DMS79 treated with DMSO at 0.1 percent for 48 hours (cell line): ENCODE measurements around the gene HBEGF.
A peak's percentile ranks its signal among the peaks of the same experiment; 100 is the strongest.

Experiments used
- DNase-seq: peaks from one replicate; lab custom pipeline; 2025; lab: John Stamatoyannopoulos, UW

The HBEGF gene, protein sequence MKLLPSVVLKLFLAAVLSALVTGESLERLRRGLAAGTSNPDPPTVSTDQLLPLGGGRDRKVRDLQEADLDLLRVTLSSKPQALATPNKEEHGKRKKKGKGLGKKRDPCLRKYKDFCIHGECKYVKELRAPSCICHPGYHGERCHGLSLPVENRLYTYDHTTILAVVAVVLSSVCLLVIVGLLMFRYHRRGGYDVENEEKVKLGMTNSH

DNA sequence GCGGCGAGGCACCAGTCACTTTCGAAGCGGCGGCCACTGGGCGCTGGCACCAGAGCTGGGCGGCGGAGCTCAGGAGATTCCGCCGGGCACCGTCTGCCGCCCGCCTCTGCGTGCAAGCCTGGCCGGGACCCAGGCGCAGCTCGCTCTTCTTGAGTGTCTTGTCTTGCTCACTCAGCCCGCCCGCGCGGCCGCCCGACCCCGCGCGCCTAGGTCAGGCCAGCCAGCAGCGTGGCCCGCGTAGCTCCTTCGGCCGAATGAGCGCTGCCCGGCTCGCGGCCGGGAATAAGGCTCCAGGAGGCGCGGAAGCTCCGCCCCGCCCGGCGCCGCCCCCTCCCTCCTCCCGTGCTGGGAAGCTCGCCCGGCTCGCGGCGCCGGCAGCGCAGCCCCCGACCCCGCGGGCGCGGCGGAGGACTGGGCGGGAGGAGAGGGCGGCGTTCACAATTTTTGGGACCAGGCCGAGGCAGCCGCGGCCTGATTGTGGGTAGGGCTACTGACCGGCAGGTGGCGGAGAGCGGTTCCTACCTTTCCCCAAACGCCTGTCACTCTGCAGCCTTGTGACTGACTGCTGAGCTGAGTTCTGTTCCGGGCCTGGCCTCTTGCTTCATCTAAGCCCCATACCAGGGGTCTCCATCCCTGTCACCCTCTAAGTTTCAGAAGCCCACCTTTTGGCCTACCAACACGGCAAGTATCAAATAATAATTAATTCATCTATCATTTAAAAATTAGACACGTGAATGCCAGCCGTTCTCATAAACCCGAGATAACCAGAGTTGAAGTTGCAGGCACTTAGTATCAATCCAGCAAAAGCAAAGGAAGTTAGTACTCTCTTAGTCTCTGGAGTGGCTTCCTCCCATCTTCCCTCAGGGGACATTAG, at the start of gene HBEGF:
Gene HBEGF, minus strand, starts transcription at position 256 of the 874 bp plus-strand sequence. CDS start 275 bp downstream, outside the sequence.
- peak; percentile 24 for DNase-seq

DNA sequence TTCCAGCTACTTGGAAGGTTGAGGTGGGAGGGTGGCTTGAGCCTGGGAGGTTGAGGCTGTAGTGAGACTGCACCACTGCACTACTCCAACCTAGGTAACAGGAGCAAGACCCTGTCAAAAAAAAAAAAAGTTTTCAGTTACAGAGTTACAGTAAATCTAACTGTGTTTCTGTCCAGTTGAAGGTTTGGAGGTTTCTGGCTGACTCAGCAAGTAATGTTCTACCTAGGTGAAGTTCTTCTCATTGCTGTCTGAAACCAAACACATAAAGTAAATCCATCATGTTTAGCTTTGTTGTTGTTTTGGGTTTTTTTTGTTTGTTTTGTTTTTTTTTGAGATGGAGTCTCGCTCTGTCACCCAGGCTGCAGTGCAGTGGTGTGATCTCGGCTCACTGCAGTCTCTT, 47.3 kb upstream of the HBEGF start:
- DNase-seq: no peak

DNA sequence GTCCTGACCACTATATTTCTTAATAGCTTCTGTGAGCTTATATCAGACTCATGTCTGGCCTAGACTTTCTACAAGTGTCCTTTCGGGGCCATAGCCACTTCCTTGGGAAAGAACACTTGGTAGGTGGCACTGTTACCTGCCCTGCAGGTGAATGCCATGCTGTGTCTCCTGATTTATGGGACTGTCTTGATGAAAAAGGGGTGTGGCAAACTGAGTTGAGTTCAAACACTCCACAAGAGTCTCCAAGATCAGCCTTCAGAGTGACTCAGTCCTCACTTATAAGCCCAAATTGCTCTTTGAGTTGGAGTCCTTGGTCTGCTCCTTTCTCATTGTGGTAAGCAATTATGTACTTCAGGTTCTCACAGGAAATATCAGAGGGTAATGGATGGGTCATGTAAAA, 45.3 kb upstream of the HBEGF start:
- DNase-seq: no peak

DNA sequence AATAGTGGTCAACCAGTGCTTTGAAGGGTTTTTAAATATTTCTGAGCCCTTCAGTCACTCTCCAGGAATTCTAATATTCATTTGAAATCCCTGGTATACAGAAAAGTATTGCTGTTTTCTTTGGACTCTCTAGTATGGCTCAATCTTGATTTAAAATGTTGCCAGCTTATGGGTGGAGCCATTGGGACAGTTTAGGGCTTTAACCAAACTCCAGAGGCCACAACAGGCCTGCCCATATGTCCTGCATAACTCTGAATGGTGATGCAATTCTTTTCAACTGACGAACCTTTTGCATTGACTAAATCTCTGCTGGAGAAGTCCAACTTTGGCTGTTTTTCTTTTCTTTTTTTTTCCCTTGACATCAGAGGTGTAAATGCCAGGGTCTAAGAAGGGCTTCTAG, 44.9 kb upstream of the HBEGF start:
- no peak for DNase-seq

DNA sequence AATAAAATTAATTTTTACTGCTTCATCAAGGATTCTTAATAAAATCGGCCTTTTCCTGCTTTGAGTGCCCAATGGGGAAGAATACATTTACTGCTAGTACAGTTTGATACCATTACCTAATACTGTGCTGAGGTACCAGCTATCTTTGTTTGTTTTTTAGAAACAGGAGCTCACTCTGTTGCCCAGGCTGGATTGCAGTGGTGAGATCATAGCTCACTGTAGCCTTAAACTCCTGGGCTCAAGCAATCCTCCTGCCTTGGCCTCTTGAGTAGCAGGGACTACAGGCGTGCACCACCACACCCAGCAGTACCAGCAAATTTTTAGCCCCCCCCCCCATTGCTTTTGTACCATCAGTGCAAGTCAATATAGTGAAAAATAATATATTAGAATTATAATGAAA, 41.6 kb upstream of the HBEGF start:
- no peak for DNase-seq

DNA sequence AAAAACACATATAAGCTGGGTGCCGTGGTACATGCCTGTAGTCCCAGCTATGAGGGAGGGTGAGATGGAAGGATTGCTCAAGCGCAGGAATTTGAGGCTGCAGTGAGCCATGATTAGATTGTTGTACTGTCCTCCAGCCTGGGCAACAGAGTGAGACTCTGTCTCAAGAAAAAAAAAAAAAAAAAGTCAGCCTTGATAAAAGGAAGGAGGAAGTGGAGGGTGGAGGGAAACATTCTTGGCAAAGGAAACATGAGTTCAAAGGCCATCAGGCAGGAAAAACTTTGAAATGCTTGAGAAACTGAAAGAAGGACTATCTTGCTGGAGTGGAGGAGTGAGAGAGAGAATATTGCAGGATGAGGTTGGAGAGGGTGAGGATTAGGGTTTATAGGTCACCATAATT, 36.9 kb upstream of the HBEGF start:
- DNase-seq: no peak

DNA sequence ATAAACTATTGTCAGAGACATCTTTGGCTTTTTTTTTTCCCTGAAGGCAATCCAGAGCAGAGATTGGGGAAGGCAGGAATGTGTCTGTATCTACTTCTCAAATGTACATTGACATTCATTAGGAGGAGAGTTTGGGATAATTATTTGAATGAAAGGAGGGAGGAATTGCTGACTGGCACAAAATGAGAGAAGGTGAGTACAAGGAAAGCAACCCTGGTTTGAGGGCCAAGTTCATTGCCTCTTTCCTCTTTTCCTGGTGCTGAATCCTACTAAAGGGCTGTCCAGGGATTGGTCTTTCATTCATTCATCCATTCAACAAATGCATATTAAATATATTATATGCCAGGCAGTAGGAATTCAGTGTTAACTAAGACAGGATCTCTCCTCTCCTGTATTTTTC, 36.5 kb upstream of the HBEGF start:
- no peak for DNase-seq

DNA sequence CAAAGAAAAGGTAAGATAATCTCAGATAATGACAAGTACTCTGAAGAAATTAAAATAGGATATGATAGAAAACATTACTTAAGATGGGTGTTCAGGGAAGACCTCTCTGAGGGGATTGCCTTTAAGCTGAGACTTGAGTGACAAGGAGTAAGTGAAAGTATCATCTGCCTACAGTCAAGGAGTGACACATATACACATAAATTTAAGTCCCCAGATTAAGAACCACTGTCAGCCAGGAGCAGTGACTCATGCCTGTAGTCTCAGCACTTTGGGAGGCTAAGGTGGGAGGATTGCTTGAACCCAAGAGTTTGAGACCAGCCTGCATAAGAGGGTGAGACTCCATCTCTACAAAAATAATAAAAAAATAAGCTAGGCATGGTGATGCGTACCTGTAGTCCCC, 35.6 kb upstream of the HBEGF start:
- DNase-seq: no peak

DNA sequence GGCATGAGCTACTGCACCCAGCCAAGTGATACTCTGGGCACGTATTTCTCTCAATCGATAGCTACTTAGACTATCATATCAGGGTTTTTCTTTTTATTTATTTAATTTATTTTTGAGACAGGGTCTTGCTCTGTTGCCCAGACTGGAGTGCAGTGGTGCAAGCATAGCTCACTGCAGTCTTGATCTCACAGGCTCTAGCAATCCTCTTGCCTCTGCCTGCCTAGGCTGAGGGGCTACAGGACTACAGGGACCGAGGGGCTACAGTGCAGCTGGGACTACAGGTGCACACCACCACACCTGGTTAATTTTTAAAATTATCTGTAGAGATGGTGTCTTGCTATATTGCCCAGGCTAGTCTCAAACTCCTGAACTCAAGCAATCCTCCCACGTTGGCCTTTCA, 34.9 kb upstream of the HBEGF start:
- no peak for DNase-seq

DNA sequence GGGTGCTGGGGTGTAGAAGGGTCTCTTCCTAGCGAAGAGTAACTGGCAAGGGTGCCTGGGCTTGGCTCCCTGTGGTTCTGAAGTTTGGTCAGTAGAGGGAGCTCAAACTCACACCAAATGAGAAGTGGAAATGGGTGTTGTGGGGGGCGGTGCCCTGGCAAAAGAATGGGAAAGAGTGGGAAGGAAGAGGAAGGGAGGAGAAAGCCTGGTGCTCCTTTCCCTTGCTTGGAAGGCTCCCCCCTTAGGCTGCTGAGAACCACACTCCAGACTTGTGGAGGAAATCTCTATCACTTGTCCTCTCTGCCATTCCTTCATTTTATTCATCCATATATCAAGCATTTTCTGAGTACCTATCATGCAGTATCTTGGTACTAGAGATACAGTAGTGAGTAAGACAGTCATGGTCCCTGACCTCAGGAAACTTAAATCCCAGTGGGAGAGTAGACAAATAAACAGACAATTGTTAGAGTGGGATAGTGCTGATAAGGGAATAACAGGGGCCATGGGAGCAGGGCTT, 26.6 kb upstream of the HBEGF start:
- peak; percentile 5 for DNase-seq

DNA sequence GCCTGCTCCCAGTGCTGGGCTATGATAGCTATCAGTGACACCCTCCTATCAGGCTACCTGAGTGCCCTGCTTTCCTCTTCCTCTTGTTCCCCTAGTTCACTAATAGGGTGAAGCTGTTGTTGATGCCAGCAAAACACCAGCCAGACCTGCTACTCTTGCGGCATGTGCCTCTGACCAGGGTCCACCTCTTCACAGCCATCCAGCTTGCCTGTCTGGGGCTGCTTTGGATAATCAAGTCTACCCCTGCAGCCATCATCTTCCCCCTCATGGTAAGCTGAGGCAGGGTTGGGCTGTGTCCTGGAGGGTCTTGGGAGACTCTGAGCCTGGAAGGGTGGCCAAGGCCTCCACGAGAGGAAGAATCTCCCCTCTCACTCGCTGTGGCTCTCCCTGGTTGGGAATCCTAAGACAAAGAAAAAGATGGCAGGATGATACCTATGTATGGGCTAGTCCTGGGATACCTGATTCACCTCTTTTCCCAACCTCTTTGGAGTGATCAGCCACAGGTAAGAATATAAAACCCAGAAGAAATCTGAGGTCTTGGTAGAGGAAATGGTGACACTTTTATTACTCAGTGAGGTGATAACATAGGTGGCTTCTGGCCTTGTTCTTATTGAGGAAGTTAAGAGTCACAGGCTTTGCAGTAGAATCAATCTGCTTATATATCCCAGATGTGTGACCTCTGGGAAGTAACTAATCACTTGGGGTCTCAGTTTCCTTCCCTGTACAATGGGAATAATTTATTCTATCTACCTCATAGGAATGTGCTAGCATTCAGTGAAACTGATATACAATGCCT, 25.2 kb upstream of the HBEGF start:
- no peak for DNase-seq

DNA sequence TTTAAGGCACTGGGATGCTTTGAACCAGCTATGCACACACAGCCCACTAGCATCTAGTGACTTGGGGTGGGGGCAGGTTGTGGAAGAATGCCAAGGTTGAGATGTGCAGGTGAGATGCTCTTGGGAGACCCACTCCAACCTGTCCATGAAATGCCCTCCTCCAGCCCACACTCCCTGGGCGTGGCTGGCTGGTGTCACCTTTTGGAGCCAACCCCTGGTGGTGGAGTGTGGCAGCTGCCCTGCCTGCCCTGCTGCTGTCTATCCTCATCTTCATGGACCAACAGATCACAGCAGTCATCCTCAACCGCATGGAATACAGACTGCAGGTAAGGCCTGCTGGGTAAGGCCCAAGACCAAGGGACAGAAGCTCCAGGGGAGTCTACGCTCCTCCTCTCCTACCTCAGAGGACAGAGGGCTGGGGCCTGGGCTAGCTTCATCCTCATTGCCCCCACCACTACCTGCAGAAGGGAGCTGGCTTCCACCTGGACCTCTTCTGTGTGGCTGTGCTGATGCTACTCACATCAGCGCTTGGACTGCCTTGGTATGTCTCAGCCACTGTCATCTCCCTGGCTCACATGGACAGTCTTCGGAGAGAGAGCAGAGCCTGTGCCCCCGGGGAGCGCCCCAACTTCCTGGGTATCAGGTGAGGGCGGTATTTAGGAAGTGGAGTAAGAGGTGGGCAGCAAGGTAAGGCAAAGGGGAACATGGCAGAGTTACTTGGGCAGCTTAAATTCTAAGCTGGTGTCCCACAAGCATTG, 21.0 kb upstream of the HBEGF start:
- DNase-seq: no peak

DNA sequence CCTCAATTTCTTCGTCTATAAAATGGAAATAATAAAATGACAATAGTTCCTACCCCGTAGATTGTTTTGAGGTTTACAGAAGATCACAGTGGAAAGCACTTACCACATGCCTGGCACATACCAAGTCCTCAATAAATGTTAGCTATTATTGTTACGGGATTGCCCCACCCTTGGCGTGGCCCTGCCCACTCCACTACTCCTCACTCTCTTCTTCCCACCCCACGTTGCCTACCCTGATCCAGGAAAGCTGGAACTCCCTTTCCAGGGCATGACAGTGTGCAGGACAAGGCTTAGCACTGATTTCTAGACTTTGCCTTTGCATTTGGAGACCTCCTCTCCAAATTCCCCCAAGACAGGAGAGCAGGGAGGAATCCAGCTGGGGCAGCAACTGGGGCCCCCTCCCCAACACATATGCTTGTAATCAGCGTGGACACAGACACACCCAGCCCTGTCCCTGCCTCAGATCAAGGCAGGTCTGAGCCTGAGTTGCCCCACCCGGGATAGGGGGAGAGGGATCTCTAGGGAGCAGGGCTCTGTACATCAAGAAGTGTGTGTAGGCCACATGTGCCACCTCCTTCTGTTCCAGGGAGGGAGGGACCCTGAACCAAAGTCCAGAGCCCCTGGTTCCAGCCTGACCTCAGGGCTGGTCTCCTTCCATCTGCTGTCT, 20.3 kb upstream of the HBEGF start:
- DNase-seq: no peak

DNA sequence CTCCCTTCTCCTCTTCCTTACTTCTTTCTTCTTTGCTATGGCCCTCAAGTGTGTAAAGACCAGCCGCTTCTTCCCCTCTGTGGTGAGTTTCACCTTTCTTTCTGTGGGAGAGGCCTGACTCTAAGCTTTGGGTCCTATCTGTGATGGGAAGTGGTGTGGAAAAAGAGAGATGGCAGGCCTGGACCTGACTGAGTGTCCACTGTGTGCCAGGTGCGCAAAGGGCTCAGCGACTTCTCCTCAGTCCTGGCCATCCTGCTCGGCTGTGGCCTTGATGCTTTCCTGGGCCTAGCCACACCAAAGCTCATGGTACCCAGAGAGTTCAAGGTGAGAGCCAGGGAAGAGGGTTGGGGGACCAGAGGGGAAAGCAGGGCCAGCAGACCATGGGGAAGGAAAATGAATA, 19.5 kb upstream of the HBEGF start:
- DNase-seq: no peak

DNA sequence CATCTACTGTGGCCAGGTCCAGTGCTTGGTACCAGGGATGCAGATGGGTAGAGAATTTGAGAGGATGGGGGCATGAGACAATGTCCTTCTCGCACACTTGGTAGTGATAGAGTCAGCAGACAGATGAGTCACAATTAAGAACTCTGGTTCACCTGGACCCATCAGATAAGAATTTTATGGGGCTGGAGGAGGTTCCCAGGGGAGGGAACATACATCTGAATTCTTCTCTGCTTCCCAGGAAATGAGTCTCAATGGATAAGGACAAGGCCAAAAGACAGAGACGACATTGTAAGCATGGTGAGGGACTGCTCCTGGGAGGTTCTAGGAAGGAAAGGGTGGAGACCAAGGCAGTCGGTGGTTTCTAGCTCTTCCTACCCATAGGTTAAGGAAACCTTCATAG, 18.9 kb upstream of the HBEGF start:
- no peak for DNase-seq

DNA sequence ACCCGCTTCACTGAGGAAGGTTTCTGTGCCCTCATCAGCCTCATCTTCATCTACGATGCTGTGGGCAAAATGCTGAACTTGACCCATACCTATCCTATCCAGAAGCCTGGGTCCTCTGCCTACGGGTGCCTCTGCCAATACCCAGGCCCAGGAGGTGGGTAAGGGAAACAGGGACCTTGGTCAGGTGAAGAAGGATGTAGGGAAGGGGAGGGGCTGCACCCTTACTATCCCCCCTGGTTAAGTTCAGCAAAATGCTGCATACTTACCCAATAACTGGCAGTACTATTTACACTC, 18.0 kb upstream of the HBEGF start:
- DNase-seq: no peak

DNA sequence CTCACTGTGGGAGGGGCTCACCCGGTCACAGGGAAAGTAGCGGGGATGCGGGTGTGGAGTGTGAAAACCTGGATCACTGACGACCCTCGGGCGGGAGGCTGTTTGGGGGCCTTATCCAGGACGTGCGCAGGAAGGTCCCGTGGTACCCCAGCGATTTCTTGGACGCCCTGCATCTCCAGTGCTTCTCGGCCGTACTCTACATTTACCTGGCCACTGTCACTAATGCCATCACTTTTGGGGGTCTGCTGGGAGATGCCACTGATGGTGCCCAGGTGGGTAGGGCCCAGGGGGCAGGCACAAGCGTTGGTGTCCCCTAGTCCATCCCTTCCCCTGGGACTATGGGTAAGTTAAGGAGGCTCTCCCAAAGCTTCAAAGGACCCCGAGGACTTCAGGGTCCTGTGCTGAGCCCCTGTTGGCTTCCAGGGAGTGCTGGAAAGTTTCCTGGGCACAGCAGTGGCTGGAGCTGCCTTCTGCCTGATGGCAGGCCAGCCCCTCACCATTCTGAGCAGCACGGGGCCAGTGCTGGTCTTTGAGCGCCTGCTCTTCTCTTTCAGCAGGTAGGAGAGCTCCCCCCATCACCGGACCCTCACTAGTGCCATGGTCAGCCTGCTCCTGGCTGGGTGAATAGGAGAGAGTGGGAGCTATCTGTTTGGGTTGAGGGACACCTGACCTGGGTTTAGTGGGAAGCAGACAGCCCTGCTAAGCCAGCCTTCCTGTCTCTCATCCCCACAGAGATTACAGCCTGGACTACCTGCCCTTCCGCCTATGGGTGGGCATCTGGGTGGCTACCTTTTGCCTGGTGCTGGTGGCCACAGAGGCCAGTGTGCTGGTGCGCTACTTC, 17.4 kb upstream of the HBEGF start:
- no peak for DNase-seq

DNA sequence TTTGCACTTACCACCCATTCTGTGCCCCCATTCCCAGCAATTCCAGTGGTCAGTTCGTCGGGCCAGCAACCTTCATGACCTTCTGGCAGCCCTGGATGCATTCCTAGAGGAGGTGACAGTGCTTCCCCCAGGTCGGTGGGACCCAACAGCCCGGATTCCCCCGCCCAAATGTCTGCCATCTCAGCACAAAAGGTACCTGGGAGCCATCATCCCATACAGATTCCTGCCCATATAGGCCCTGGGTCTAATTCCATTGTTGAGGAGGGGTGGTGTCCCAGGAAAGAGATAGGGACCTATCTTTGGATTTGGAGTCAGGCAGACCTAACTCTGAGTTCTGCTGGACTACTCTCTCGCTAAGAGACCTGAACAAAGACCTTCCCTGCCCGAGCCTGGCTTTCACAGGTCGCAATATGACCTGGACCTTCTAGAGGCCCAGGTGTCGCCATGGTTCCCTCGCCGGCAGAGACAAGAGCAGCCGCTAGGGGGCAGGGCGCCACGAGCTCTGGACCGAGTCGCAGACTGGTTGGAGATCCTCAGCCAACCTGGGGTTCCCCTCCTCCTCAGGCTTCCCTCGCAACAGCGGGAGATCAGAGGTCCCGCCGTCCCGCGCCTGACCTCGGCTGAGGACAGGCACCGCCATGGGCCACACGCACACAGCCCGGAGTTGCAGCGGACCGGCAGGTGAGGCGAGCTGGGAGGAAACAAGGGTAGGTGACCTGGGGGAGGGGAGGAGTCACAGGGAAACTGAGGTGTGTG, 16.6 kb upstream of the HBEGF start:
- DNase-seq: no peak

DNA sequence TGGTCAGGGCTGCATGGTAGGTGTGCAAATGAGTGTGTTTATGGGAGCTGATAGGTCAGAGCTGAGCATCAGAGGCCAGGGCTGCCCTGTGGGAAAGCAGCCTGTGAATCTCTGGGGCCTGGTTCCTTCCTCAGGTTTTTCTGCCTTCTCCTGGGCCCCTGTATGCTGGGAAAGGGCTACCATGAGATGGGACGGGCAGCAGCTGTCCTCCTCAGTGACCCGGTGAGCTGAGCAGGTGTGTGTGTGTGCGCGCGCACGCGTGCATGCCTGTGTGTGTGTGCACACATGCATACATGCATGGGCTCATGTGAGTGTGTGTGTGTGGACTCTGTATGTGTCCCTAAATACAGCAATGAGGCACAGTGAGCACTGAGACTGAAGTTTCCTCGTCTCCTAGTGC, 15.9 kb upstream of the HBEGF start:
- no peak for DNase-seq

DNA sequence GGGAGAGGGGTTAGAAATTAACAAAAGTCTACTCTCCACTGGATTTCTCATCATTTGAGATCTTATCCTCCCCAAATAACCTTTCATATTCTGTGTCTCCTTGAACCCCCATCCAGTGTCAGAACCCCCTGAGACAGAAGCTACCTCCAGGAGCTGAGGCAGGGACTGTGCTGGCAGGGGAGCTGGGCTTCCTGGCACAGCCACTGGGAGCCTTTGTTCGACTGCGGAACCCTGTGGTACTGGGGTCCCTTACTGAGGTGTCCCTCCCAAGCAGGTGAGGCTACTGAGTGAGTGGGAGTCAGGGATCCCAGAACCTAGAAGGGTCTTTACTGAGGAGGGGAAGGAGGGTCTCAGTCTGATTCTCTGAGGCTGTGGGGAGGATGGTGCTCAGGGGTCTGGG, 15.5 kb upstream of the HBEGF start:
- no peak for DNase-seq
